H9 (cell line): Measurements from ENCODE around the gene MYH9. TPM values are rescaled to one million over a fixed set of nuclear protein-coding genes. Genes with fewer than 3 reads are reported as not detected.
"Not testable (repeated sequence)": the region's sequence is repeated elsewhere in the genome, so short reads cannot be mapped to it uniquely, and the experiment has no call there.

ENCODE experiments used
- DNase-seq: peaks from one replicate; pipeline ENCODE4 v3.0.0-alpha.2; 2017
- H2AFZ ChIP-seq: one replicate; pipeline ENCODE4 v1.6.1; 2013; ENCODE audit warnings: mild to moderate bottlenecking, low read length, control low read depth, moderate library complexity
- H2AK5ac ChIP-seq: 2 replicates; pipeline ENCODE4 v1.6.1; 2013; ENCODE audit warnings: low read length, control low read depth, mixed read lengths; ENCODE audit not compliant: insufficient read length
- H2BK120ac ChIP-seq: one replicate; pipeline ENCODE4 v1.6.1; 2013; ENCODE audit warnings: low read depth, mild to moderate bottlenecking, low read length, control low read depth, inconsistent platforms; ENCODE audit not compliant: poor library complexity, severe bottlenecking
- H2BK12ac ChIP-seq: 2 replicates; pipeline ENCODE4 v1.6.1; 2013; ENCODE audit warnings: low read length, control low read depth, mixed read lengths, low read depth; ENCODE audit not compliant: insufficient read length
- H2BK15ac ChIP-seq: 2 replicates; pipeline ENCODE4 v1.6.1; 2013; ENCODE audit warnings: low read depth, low read length, control low read depth
- H2BK20ac ChIP-seq: one replicate; pipeline ENCODE4 v1.6.1; 2013; ENCODE audit warnings: low read depth, mild to moderate bottlenecking, low read length, control low read depth, inconsistent platforms; ENCODE audit not compliant: poor library complexity, severe bottlenecking
- H2BK5ac ChIP-seq: 2 replicates; pipeline ENCODE4 v1.6.1; 2013; ENCODE audit warnings: low read length, control low read depth, mixed read lengths; ENCODE audit not compliant: insufficient read length
- H3K14ac ChIP-seq: 2 replicates; pipeline ENCODE4 v1.6.1; 2013; ENCODE audit warnings: low read length, control low read depth; ENCODE audit not compliant: insufficient read depth
- H3K18ac ChIP-seq: 2 replicates; pipeline ENCODE4 v1.6.1; 2013; ENCODE audit warnings: low read depth, mild to moderate bottlenecking, mixed read lengths, low read length, control low read depth; ENCODE audit not compliant: insufficient read length
- H3K23ac ChIP-seq: 2 replicates; pipeline ENCODE4 v1.6.1; 2013; ENCODE audit warnings: low read length, control low read depth, mixed read lengths, low read depth; ENCODE audit not compliant: insufficient read length
- H3K23me2 ChIP-seq: 2 replicates; pipeline ENCODE4 v1.6.1; 2013; ENCODE audit warnings: low read depth, mild to moderate bottlenecking, mixed read lengths, low read length, control low read depth; ENCODE audit not compliant: insufficient read length, poor library complexity, severe bottlenecking
- H3K27ac ChIP-seq: 2 replicates; pipeline ENCODE4 v1.5.1; 2013; ENCODE audit warnings: low read length, control low read depth, mixed read lengths, low read depth; ENCODE audit not compliant: insufficient read length
- H3K27me3 ChIP-seq: 2 replicates; pipeline ENCODE4 v1.6.1; 2013; ENCODE audit warnings: low read length, control low read depth, inconsistent platforms; ENCODE audit not compliant: insufficient read depth
- H3K4ac ChIP-seq: 2 replicates; pipeline ENCODE4 v1.6.1; 2013; ENCODE audit warnings: low read depth, mild to moderate bottlenecking, control low read depth, inconsistent platforms, low read length, moderate library complexity
- H3K4me1 ChIP-seq: 2 replicates; pipeline ENCODE4 v1.6.1; 2013; ENCODE audit warnings: low read length, control low read depth, inconsistent platforms; ENCODE audit not compliant: insufficient read depth
- H3K4me2 ChIP-seq: 2 replicates; pipeline ENCODE4 v1.6.1; 2013; ENCODE audit warnings: low read length, control low read depth, mixed read lengths; ENCODE audit not compliant: insufficient read length, insufficient read depth
- H3K56ac ChIP-seq: 2 replicates; pipeline ENCODE4 v1.6.1; 2013; ENCODE audit warnings: low read depth, mild to moderate bottlenecking, mixed read lengths, low read length, control low read depth; ENCODE audit not compliant: insufficient read length
- H3K79me1 ChIP-seq: 2 replicates; pipeline ENCODE4 v1.6.1; 2013; ENCODE audit warnings: low read depth, mild to moderate bottlenecking, moderate library complexity, low read length, control low read depth, inconsistent platforms; ENCODE audit not compliant: insufficient read depth, poor library complexity, severe bottlenecking
- H3K79me2 ChIP-seq: 2 replicates; pipeline ENCODE4 v1.6.1; 2013; ENCODE audit warnings: low read length, control low read depth, inconsistent platforms; ENCODE audit not compliant: insufficient read depth
- H3K9ac ChIP-seq: 2 replicates; pipeline ENCODE4 v1.6.1; 2013; ENCODE audit warnings: low read length, control low read depth, mixed read lengths; ENCODE audit not compliant: insufficient read length; ENCODE audit errors: extremely low read depth
- H3K9me3 ChIP-seq: one replicate; pipeline ENCODE4 v1.6.1; 2013; ENCODE audit warnings: low read depth, low read length, inconsistent platforms; ENCODE audit not compliant: control insufficient read depth
- H3T11ph ChIP-seq: one replicate; pipeline ENCODE4 v1.6.1; 2013; ENCODE audit warnings: mild to moderate bottlenecking, low read length, control low read depth, inconsistent platforms
- H4K20me1 ChIP-seq: one replicate; pipeline ENCODE4 v1.6.1; 2013; ENCODE audit not compliant: control insufficient read depth, insufficient read length, insufficient read depth
- H4K5ac ChIP-seq: 2 replicates; pipeline ENCODE4 v1.6.1; 2013; ENCODE audit warnings: low read depth, mild to moderate bottlenecking, mixed read lengths, low read length, control low read depth; ENCODE audit not compliant: insufficient read length
- H4K8ac ChIP-seq: replicated peaks from 2 replicates; pipeline ENCODE4 v1.6.1; 2013; ENCODE audit warnings: low read length, control low read depth, mixed read lengths, low read depth; ENCODE audit not compliant: insufficient read length
- H4K91ac ChIP-seq: 2 replicates; pipeline ENCODE4 v1.6.1; 2013; ENCODE audit warnings: low read depth, mild to moderate bottlenecking, moderate library complexity, mixed read lengths, low read length, control low read depth; ENCODE audit not compliant: insufficient read length
- H3K27ac Mint-ChIP-seq, 3 experiments: 2 replicates in 2 of 3; 3 replicates in 1 of 3; pipeline ENCODE4 v1.8.0; 2020 to 2021; ENCODE audit warnings: mixed read lengths in 3 of 3, mild to moderate bottlenecking in 1 of 3, moderate library complexity in 1 of 3
- H3K27me3 Mint-ChIP-seq: 2 replicates; pipeline ENCODE4 v1.8.0; 2021; ENCODE audit warnings: low read depth, mild to moderate bottlenecking, moderate library complexity, mixed read lengths
- H3K36me3 Mint-ChIP-seq, 3 experiments: 2 replicates in 2 of 3; 3 replicates in 1 of 3; pipeline ENCODE4 v1.8.0; 2020 to 2021; ENCODE audit warnings: low read depth in 3 of 3, mixed read lengths in 3 of 3; ENCODE audit not compliant: insufficient read depth in 1 of 3
- H3K4me1 Mint-ChIP-seq, 2 experiments: 2 replicates each; pipeline ENCODE4 v1.8.0; 2020; ENCODE audit warnings: mixed read lengths in 2 of 2
- H3K4me3 Mint-ChIP-seq, 2 experiments: 2 replicates in 1 of 2; 3 replicates in 1 of 2; pipeline ENCODE4 v1.8.0; 2020 to 2021; ENCODE audit warnings: mild to moderate bottlenecking in 2 of 2, mixed read lengths in 2 of 2, moderate library complexity in 1 of 2
- H3K9me3 Mint-ChIP-seq, 2 experiments: 2 replicates in 1 of 2; 3 replicates in 1 of 2; pipeline ENCODE4 v1.8.0; 2020; ENCODE audit warnings: mild to moderate bottlenecking in 2 of 2, mixed read lengths in 2 of 2, moderate library complexity in 1 of 2
- WGBS: extraction: QIAGEN DNeasy Blood & Tissue Kit; methylation state at CpG from one replicate; pipeline ENCODE4 v1.1.7; 2013; ENCODE audit warnings: missing lambda C conversion rate, low lambda C conversion rate, mixed read lengths; ENCODE audit not compliant: insufficient read length; ENCODE audit errors: extremely low coverage; 5-methylcytosine and 5-hydroxymethylcytosine counted together
- total RNA-seq: library from RNA; stranded (reverse); gene quantifications from 2 replicates; pipeline ENCODE4 v1.2.1, GENCODE V29; 2021
- TF ChIP-seq, protein P1 (sequence below): fragments of 200-600 bp; sonication (generic); conservative IDR thresholded peaks from 3 replicates; pipeline ENCODE4 v1.8.0; 2021; ENCODE audit warnings: antibody characterized with exemption, mild to moderate bottlenecking

Gene MYH9
- total RNA-seq, 1 experiment from 2014 or later = 266 TPM

DNA sequence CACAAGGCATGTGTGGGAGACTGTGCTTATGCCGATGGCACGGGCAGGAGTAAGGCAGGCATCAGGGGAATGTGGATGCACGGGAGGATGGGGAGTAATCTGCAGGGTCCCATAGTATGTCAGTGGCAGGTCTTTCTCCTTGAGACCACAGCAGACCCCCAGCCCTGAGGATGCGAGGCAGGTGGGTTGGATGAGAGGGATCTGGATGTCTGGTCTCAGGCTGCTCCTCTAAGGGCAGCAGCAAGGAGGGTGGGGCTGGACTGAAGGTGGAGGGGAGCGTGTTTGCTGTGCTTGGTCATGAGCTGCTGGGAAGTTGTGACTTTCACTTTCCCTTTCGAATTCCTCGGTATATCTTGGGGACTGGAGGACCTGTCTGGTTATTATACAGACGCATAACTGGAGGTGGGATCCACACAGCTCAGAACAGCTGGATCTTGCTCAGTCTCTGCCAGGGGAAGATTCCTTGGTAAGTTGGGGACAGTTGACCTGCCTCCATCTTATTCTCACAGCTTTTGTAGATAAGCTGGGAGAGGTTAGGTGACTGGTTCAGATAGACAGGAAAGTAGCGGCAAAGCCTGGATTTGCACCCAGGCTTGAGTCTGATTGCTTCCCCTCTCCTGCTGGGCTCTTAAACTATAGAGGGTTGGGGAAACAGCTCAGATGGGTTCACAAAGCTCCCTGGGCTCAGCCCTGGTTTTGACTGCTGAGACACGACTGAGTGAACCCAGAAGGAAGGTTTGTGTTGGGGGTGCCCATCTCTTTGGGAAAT lies 134.8 kb downstream of the MYH9 start, which contains the start of gene APOL1:
Gene APOL1 (plus strand): TSS at position 380 of the 769 bp plus-strand sequence. CDS start 1,823 bp downstream, outside the sequence.
- no peak within 1 kb of the TSS for H3K9ac ChIP-seq
- H3K4me3 Mint-ChIP-seq = no peak within 1 kb of the TSS; a peak in 1 of 5 replicates
- H2BK12ac ChIP-seq = no peak within 1 kb of the TSS
- H3K9me3 Mint-ChIP-seq = peaks cover 13 to 18% of the 10 kb centered on the region in 2 experiments
- no peak within 1 kb of the TSS for H3K18ac ChIP-seq
- no peaks in the 10 kb centered on the region for H3K4me1 ChIP-seq
- H2AFZ ChIP-seq = no peak within 1 kb of the TSS
- H3K56ac ChIP-seq = no peak within 1 kb of the TSS
- H3K27me3 Mint-ChIP-seq = peaks cover 4% of the 10 kb centered on the region
- H4K20me1 ChIP-seq = no peaks in the 10 kb centered on the region
- DNase-seq = peak; percentile 12
- no peak within 1 kb of the TSS for H2BK120ac ChIP-seq
- no peak within 1 kb of the TSS for H3K23ac ChIP-seq
- H3K27ac Mint-ChIP-seq = peak within 1 kb of the TSS in 1 of 3 experiments; percentile 44; a peak in 2 of 7 replicates
- no peaks in the 10 kb centered on the region for H3K79me1 ChIP-seq
- no peak within 1 kb of the TSS for H4K8ac ChIP-seq
- TF ChIP-seq, protein P1, sequence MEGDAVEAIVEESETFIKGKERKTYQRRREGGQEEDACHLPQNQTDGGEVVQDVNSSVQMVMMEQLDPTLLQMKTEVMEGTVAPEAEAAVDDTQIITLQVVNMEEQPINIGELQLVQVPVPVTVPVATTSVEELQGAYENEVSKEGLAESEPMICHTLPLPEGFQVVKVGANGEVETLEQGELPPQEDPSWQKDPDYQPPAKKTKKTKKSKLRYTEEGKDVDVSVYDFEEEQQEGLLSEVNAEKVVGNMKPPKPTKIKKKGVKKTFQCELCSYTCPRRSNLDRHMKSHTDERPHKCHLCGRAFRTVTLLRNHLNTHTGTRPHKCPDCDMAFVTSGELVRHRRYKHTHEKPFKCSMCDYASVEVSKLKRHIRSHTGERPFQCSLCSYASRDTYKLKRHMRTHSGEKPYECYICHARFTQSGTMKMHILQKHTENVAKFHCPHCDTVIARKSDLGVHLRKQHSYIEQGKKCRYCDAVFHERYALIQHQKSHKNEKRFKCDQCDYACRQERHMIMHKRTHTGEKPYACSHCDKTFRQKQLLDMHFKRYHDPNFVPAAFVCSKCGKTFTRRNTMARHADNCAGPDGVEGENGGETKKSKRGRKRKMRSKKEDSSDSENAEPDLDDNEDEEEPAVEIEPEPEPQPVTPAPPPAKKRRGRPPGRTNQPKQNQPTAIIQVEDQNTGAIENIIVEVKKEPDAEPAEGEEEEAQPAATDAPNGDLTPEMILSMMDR = no peak
- H3T11ph ChIP-seq = no peak within 1 kb of the TSS
- H2BK20ac ChIP-seq = no peak within 1 kb of the TSS
- H2BK15ac ChIP-seq = no peak within 1 kb of the TSS
- no peak within 1 kb of the TSS for H3K14ac ChIP-seq
- H2AK5ac ChIP-seq = no peak within 1 kb of the TSS
- no peak within 1 kb of the TSS for H3K27ac ChIP-seq
- H3K23me2 ChIP-seq = no peaks in the 10 kb centered on the region
- H3K4me1 Mint-ChIP-seq = peaks cover 37 to 41% of the 10 kb centered on the region in 2 experiments
- H2BK5ac ChIP-seq = no peak within 1 kb of the TSS
- H3K9me3 ChIP-seq = peaks cover 7% of the 10 kb centered on the region
- H3K4me2 ChIP-seq = no peak within 1 kb of the TSS
- H3K36me3 Mint-ChIP-seq = peaks cover 5 to 16% (median 9%) of the 10 kb centered on the region in 3 experiments; a peak in 6 of 7 replicates
- no peaks in the 10 kb centered on the region for H3K27me3 ChIP-seq
- no peak within 1 kb of the TSS for H4K91ac ChIP-seq
- no CpG with 5 or more reads among the region's 10 CpGs for WGBS
- no peak within 1 kb of the TSS for H3K4ac ChIP-seq
- no peak within 1 kb of the TSS for H4K5ac ChIP-seq
- H3K79me2 ChIP-seq = no peaks in the 10 kb centered on the region

GRCh38 chr22:36251979-36252608 lies 135.7 kb downstream of the MYH9 start:
- H2BK5ac ChIP-seq, H3K4ac ChIP-seq, H3K27me3 ChIP-seq, H3K4me1 ChIP-seq, H3K27ac ChIP-seq, H3K27ac Mint-ChIP-seq, H2BK20ac ChIP-seq, H4K5ac ChIP-seq, H2AFZ ChIP-seq, H3K18ac ChIP-seq, H3K9ac ChIP-seq, H3K56ac ChIP-seq, H2BK15ac ChIP-seq, H3T11ph ChIP-seq, H4K8ac ChIP-seq, H3K79me1 ChIP-seq, H2AK5ac ChIP-seq, H3K4me2 ChIP-seq, H3K79me2 ChIP-seq, H2BK12ac ChIP-seq, H2BK120ac ChIP-seq, H3K23me2 ChIP-seq, H3K27me3 Mint-ChIP-seq, H3K9me3 ChIP-seq, H3K4me3 Mint-ChIP-seq, H4K20me1 ChIP-seq, H3K14ac ChIP-seq, H3K23ac ChIP-seq, H4K91ac ChIP-seq: not testable (repeated sequence)
- Mint-ChIP-seq H3K36me3 (peaks cover 5 to 16% (median 9%) of the 10 kb centered on the region in 3 experiments; a peak in 6 of 7 replicates), H3K9me3 (peaks cover 14 to 21% of the 10 kb centered on the region in 2 experiments), H3K4me1 (peaks cover 34 to 38% of the 10 kb centered on the region in 2 experiments)
- peak; percentile 13 for DNase-seq
- no CpG with 5 or more reads among the region's 7 CpGs for WGBS
